ENCODE measurements around the gene LRIT3.
A peak's percentile ranks its signal among the peaks of the same experiment; 100 is the strongest.

LRIT3 gene

GRCh38 chr4:109847896-109848442, at the start of gene LRIT3:
LRIT3 (plus strand) TSS chr4:109848107; CDS start chr4:109848202, 95 bp downstream.
- H3K36me3 Mint-ChIP-seq (ENCODE audit: low read depth), result no peaks in the 10 kb centered on the region
- H3K9me3 Mint-ChIP-seq, result no peaks in the 10 kb centered on the region
- peaks cover 7% of the 10 kb centered on the region for H3K27me3 Mint-ChIP-seq (ENCODE audit: low read depth)
- H3K4me1 Mint-ChIP-seq (ENCODE audit: low read depth), result no peaks in the 10 kb centered on the region
- no peak within 1 kb of the TSS for H3K4me3 Mint-ChIP-seq
- H3K27ac Mint-ChIP-seq, result no peak within 1 kb of the TSS

GRCh38 chr4:109798866-109799265, 49.0 kb upstream of the LRIT3 start:
- Mint-ChIP-seq H3K4me1 (ENCODE audit: low read depth) (no peaks in the 10 kb centered on the region), H3K27me3 (ENCODE audit: low read depth) (peaks cover 17% of the 10 kb centered on the region), H3K9me3 (peaks cover 18% of the 10 kb centered on the region), H3K27ac (no peak overlapping the region), H3K4me3 (no peak overlapping the region), H3K36me3 (ENCODE audit: low read depth) (no peaks in the 10 kb centered on the region)

- Mint-ChIP-seq H3K4me3 (no peak overlapping the region), H3K36me3 (ENCODE audit: low read depth) (no peaks in the 10 kb centered on the region), H3K9me3 (peaks cover 3% of the 10 kb centered on the region), H3K27me3 (ENCODE audit: low read depth) (peaks cover 16% of the 10 kb centered on the region), H3K27ac (no peak overlapping the region), H3K4me1 (ENCODE audit: low read depth) (no peaks in the 10 kb centered on the region)
Measured at GRCh38 chr4:109801099-109801789, 46.7 kb upstream of the LRIT3 start.

GRCh38 chr4:109801895-109802319, 46.0 kb upstream of the LRIT3 start, which contains the start of gene CFI:
CFI (minus strand) TSS chr4:109801999; CDS start chr4:109801971, 28 bp downstream.
- no peaks in the 10 kb centered on the region for H3K4me1 Mint-ChIP-seq (ENCODE audit: low read depth)

GRCh38 chr4:109803924-109804571, 43.9 kb upstream of the LRIT3 start:
- Mint-ChIP-seq H3K27me3 (ENCODE audit: low read depth) (peaks cover 9% of the 10 kb centered on the region), H3K4me3 (no peak overlapping the region), H3K36me3 (ENCODE audit: low read depth) (no peaks in the 10 kb centered on the region), H3K27ac (no peak overlapping the region), H3K4me1 (ENCODE audit: low read depth) (no peaks in the 10 kb centered on the region), H3K9me3 (no peaks in the 10 kb centered on the region)

More at GRCh38 chr4:109801895-109802319, 46.0 kb upstream of the LRIT3 start, which contains the start of gene CFI:
- H3K4me3 Mint-ChIP-seq, result no peak within 1 kb of the TSS
- H3K27me3 Mint-ChIP-seq (ENCODE audit: low read depth), result peaks cover 18% of the 10 kb centered on the region
- no peak within 1 kb of the TSS for H3K27ac Mint-ChIP-seq
- no peaks in the 10 kb centered on the region for H3K36me3 Mint-ChIP-seq (ENCODE audit: low read depth)
- H3K9me3 Mint-ChIP-seq, result no peaks in the 10 kb centered on the region

- no peak overlapping the region for H3K4me3 Mint-ChIP-seq
- H3K27ac Mint-ChIP-seq, result no peak overlapping the region
- peaks cover 9% of the 10 kb centered on the region for H3K27me3 Mint-ChIP-seq (ENCODE audit: low read depth)
- H3K36me3 Mint-ChIP-seq (ENCODE audit: low read depth), result no peaks in the 10 kb centered on the region
- peaks cover 9% of the 10 kb centered on the region for H3K4me1 Mint-ChIP-seq (ENCODE audit: low read depth)
- no peaks in the 10 kb centered on the region for H3K9me3 Mint-ChIP-seq
Measured at GRCh38 chr4:109809655-109810054, 38.3 kb upstream of the LRIT3 start.

- Mint-ChIP-seq H3K9me3 (no peaks in the 10 kb centered on the region), H3K27ac (no peak overlapping the region), H3K4me3 (no peak overlapping the region), H3K36me3 (ENCODE audit: low read depth) (peaks cover 5% of the 10 kb centered on the region), H3K27me3 (ENCODE audit: low read depth) (peaks cover 9% of the 10 kb centered on the region), H3K4me1 (ENCODE audit: low read depth) (peaks cover 12% of the 10 kb centered on the region)
Measured at GRCh38 chr4:109810552-109811387, 37.1 kb upstream of the LRIT3 start.

- H3K27me3 Mint-ChIP-seq (ENCODE audit: low read depth), result peaks cover 4% of the 10 kb centered on the region
- H3K4me1 Mint-ChIP-seq (ENCODE audit: low read depth), result peaks cover 22% of the 10 kb centered on the region
- peaks cover 8% of the 10 kb centered on the region for H3K36me3 Mint-ChIP-seq (ENCODE audit: low read depth)
- H3K9me3 Mint-ChIP-seq, result no peaks in the 10 kb centered on the region
- no peak overlapping the region for H3K27ac Mint-ChIP-seq
- no peak overlapping the region for H3K4me3 Mint-ChIP-seq
Measured at GRCh38 chr4:109811707-109812106, 36.2 kb upstream of the LRIT3 start.

- peak within 1 kb of the TSS; percentile 95 for H3K27ac Mint-ChIP-seq
- peaks cover 32% of the 10 kb centered on the region for H3K36me3 Mint-ChIP-seq (ENCODE audit: low read depth)
- no peaks in the 10 kb centered on the region for H3K9me3 Mint-ChIP-seq
- H3K4me1 Mint-ChIP-seq (ENCODE audit: low read depth), result peaks cover 43% of the 10 kb centered on the region
- peak within 1 kb of the TSS; percentile 99 for H3K4me3 Mint-ChIP-seq
- no peaks in the 10 kb centered on the region for H3K27me3 Mint-ChIP-seq (ENCODE audit: low read depth)
Measured at GRCh38 chr4:109815151-109816081, 32.5 kb upstream of the LRIT3 start, which contains the start of gene GAR1. GAR1 (plus strand) TSS chr4:109815762; CDS start chr4:109816165, 403 bp downstream.

- peaks cover 36% of the 10 kb centered on the region for H3K36me3 Mint-ChIP-seq (ENCODE audit: low read depth)
- peaks cover 44% of the 10 kb centered on the region for H3K4me1 Mint-ChIP-seq (ENCODE audit: low read depth)
- H3K4me3 Mint-ChIP-seq, result peak overlapping the region; percentile 99
- no peaks in the 10 kb centered on the region for H3K9me3 Mint-ChIP-seq
- H3K27ac Mint-ChIP-seq, result peak overlapping the region; percentile 95
- no peaks in the 10 kb centered on the region for H3K27me3 Mint-ChIP-seq (ENCODE audit: low read depth)
Measured at GRCh38 chr4:109816082-109816442, 31.8 kb upstream of the LRIT3 start.

GRCh38 chr4:109816894-109817293, 31.0 kb upstream of the LRIT3 start:
- H3K4me3 Mint-ChIP-seq, result peak overlapping the region; percentile 99
- no peaks in the 10 kb centered on the region for H3K9me3 Mint-ChIP-seq
- H3K27ac Mint-ChIP-seq, result peak overlapping the region; percentile 95
- H3K27me3 Mint-ChIP-seq (ENCODE audit: low read depth), result no peaks in the 10 kb centered on the region
- H3K36me3 Mint-ChIP-seq (ENCODE audit: low read depth), result peaks cover 43% of the 10 kb centered on the region
- H3K4me1 Mint-ChIP-seq (ENCODE audit: low read depth), result peaks cover 44% of the 10 kb centered on the region

GRCh38 chr4:109818268-109818667, 29.6 kb upstream of the LRIT3 start:
- peaks cover 47% of the 10 kb centered on the region for H3K36me3 Mint-ChIP-seq (ENCODE audit: low read depth)
- H3K27ac Mint-ChIP-seq, result peak overlapping the region; percentile 9
- no peaks in the 10 kb centered on the region for H3K9me3 Mint-ChIP-seq
- H3K27me3 Mint-ChIP-seq (ENCODE audit: low read depth), result no peaks in the 10 kb centered on the region
- H3K4me3 Mint-ChIP-seq, result no peak overlapping the region
- peaks cover 40% of the 10 kb centered on the region for H3K4me1 Mint-ChIP-seq (ENCODE audit: low read depth)

GRCh38 chr4:109820563-109820962, 27.3 kb upstream of the LRIT3 start:
- Mint-ChIP-seq H3K36me3 (ENCODE audit: low read depth) (peaks cover 53% of the 10 kb centered on the region), H3K4me3 (no peak overlapping the region), H3K4me1 (ENCODE audit: low read depth) (peaks cover 38% of the 10 kb centered on the region), H3K27me3 (ENCODE audit: low read depth) (no peaks in the 10 kb centered on the region), H3K27ac (no peak overlapping the region), H3K9me3 (no peaks in the 10 kb centered on the region)
